Rectal smooth muscle tissue (tissue), 1 donor: ENCODE results near the gene CDH9.

Experiments used
- H3K27ac ChIP-seq: one replicate; pipeline ENCODE4 v1.7.0; 2013; ENCODE audit warnings: low read depth, low read length, inconsistent platforms
- H3K27me3 ChIP-seq: one replicate; pipeline ENCODE4 v1.7.0; 2013; ENCODE audit warnings: low read length; ENCODE audit not compliant: control insufficient read depth, insufficient read depth
- H3K36me3 ChIP-seq: one replicate; pipeline ENCODE4 v1.7.0; 2013; ENCODE audit warnings: low read length; ENCODE audit not compliant: control insufficient read depth, insufficient read depth
- H3K4me1 ChIP-seq: one replicate; pipeline ENCODE4 v1.7.0; 2013; ENCODE audit warnings: low read length; ENCODE audit not compliant: control insufficient read depth, insufficient read depth
- H3K4me3 ChIP-seq: one replicate; pipeline ENCODE4 v1.7.0; 2013; ENCODE audit warnings: low read length
- H3K9ac ChIP-seq: one replicate; pipeline ENCODE4 v1.7.0; 2013; ENCODE audit warnings: low read length

CDH9 gene

GRCh38 chr5:26940994-26941393 lies 97.4 kb downstream of the CDH9 start:
- no peak overlapping the region for H3K27ac ChIP-seq
- H3K27me3 ChIP-seq, result no peaks in the 10 kb centered on the region
- H3K36me3 ChIP-seq, result no peaks in the 10 kb centered on the region
- H3K4me1 ChIP-seq, result no peaks in the 10 kb centered on the region
- H3K9ac ChIP-seq, result no peak overlapping the region
- no peak overlapping the region for H3K4me3 ChIP-seq

GRCh38 chr5:26932238-26932637 lies 106.1 kb downstream of the CDH9 start:
- no peak overlapping the region for H3K4me3 ChIP-seq
- H3K27me3 ChIP-seq, result no peaks in the 10 kb centered on the region
- H3K36me3 ChIP-seq, result no peaks in the 10 kb centered on the region
- no peaks in the 10 kb centered on the region for H3K4me1 ChIP-seq
- no peak overlapping the region for H3K9ac ChIP-seq
- H3K27ac ChIP-seq, result no peak overlapping the region

- no peak overlapping the region for H3K4me3 ChIP-seq
- H3K27ac ChIP-seq, result no peak overlapping the region
- H3K9ac ChIP-seq, result no peak overlapping the region
- no peaks in the 10 kb centered on the region for H3K4me1 ChIP-seq
- H3K36me3 ChIP-seq, result no peaks in the 10 kb centered on the region
- no peaks in the 10 kb centered on the region for H3K27me3 ChIP-seq
Measured at GRCh38 chr5:26921439-26921838, 116.9 kb downstream of the CDH9 start.

- H3K36me3 ChIP-seq, result no peaks in the 10 kb centered on the region
Measured at GRCh38 chr5:26903469-26903868, 134.9 kb downstream of the CDH9 start.

GRCh38 chr5:26894719-26895263 lies 143.6 kb downstream of the CDH9 start:
- H3K36me3 ChIP-seq, result no peaks in the 10 kb centered on the region
- no peaks in the 10 kb centered on the region for H3K27me3 ChIP-seq
- H3K27ac ChIP-seq, result no peak overlapping the region
- H3K9ac ChIP-seq, result no peak overlapping the region
- H3K4me1 ChIP-seq, result no peaks in the 10 kb centered on the region
- no peak overlapping the region for H3K4me3 ChIP-seq

More at GRCh38 chr5:26903469-26903868, 134.9 kb downstream of the CDH9 start:
- no peaks in the 10 kb centered on the region for H3K27me3 ChIP-seq
- no peak overlapping the region for H3K9ac ChIP-seq
- no peaks in the 10 kb centered on the region for H3K4me1 ChIP-seq
- no peak overlapping the region for H3K27ac ChIP-seq
- no peak overlapping the region for H3K4me3 ChIP-seq

- Histone ChIP-seq H3K36me3 (no peaks in the 10 kb centered on the region), H3K9ac (no peak overlapping the region), H3K4me3 (no peak overlapping the region), H3K27me3 (no peaks in the 10 kb centered on the region), H3K4me1 (no peaks in the 10 kb centered on the region), H3K27ac (no peak overlapping the region)
Measured at GRCh38 chr5:26893078-26893477, 145.3 kb downstream of the CDH9 start.

- Histone ChIP-seq H3K9ac (no peak overlapping the region), H3K27ac (no peak overlapping the region), H3K36me3 (no peaks in the 10 kb centered on the region), H3K4me1 (no peaks in the 10 kb centered on the region), H3K4me3 (no peak overlapping the region), H3K27me3 (no peaks in the 10 kb centered on the region)
Measured at GRCh38 chr5:26889815-26890214, 148.6 kb downstream of the CDH9 start.

GRCh38 chr5:26884481-26884880 lies 153.9 kb downstream of the CDH9 start:
- no peaks in the 10 kb centered on the region for H3K4me1 ChIP-seq
- H3K36me3 ChIP-seq, result no peaks in the 10 kb centered on the region
- H3K27ac ChIP-seq, result no peak overlapping the region
- H3K9ac ChIP-seq, result no peak overlapping the region
- H3K4me3 ChIP-seq, result no peak overlapping the region
- H3K27me3 ChIP-seq, result no peaks in the 10 kb centered on the region

GRCh38 chr5:26883375-26883774 lies 155.0 kb downstream of the CDH9 start:
- no peak overlapping the region for H3K9ac ChIP-seq
- H3K36me3 ChIP-seq, result no peaks in the 10 kb centered on the region
- H3K4me1 ChIP-seq, result no peaks in the 10 kb centered on the region
- no peak overlapping the region for H3K27ac ChIP-seq
- no peak overlapping the region for H3K4me3 ChIP-seq
- no peaks in the 10 kb centered on the region for H3K27me3 ChIP-seq

- Histone ChIP-seq H3K27ac (no peak overlapping the region), H3K4me1 (no peaks in the 10 kb centered on the region), H3K4me3 (no peak overlapping the region), H3K9ac (no peak overlapping the region), H3K36me3 (no peaks in the 10 kb centered on the region), H3K27me3 (no peaks in the 10 kb centered on the region)
Measured at GRCh38 chr5:26881901-26882300, 156.5 kb downstream of the CDH9 start.

- Histone ChIP-seq H3K4me1 (no peaks in the 10 kb centered on the region), H3K9ac (no peak overlapping the region), H3K27me3 (no peaks in the 10 kb centered on the region), H3K4me3 (no peak overlapping the region), H3K36me3 (no peaks in the 10 kb centered on the region), H3K27ac (no peak overlapping the region)
Measured at GRCh38 chr5:26877154-26877553, 161.2 kb downstream of the CDH9 start.

- H3K36me3 ChIP-seq, result no peaks in the 10 kb centered on the region
- H3K9ac ChIP-seq, result no peak overlapping the region
- H3K27ac ChIP-seq, result no peak overlapping the region
- no peaks in the 10 kb centered on the region for H3K4me1 ChIP-seq
- H3K4me3 ChIP-seq, result no peak overlapping the region
- no peaks in the 10 kb centered on the region for H3K27me3 ChIP-seq
Measured at GRCh38 chr5:26872337-26872736, 166.0 kb downstream of the CDH9 start.

GRCh38 chr5:26869781-26870180 lies 168.6 kb downstream of the CDH9 start:
- Histone ChIP-seq H3K27me3 (no peaks in the 10 kb centered on the region), H3K4me1 (no peaks in the 10 kb centered on the region), H3K4me3 (no peak overlapping the region), H3K9ac (no peak overlapping the region), H3K36me3 (no peaks in the 10 kb centered on the region), H3K27ac (no peak overlapping the region)
